NB4 (cell line): ENCODE results near the gene WDR86.

Experiments
- POLR2A ChIP-seq: IDR thresholded peaks from 2 replicates; pipeline ENCODE4 v1.6.1; 2011; ENCODE audit warnings: mild to moderate bottlenecking; ENCODE audit not compliant: insufficient read length; ENCODE audit errors: extremely low read depth
- TF ChIP-seq, protein P1 (sequence below): IDR thresholded peaks from one replicate; pipeline ENCODE4 v1.5.1; 2012; ENCODE audit warnings: low read depth, low read length

GRCh38 chr7:151433721-151434400, 24.0 kb upstream of the WDR86 start:
- TF ChIP-seq, protein P1, sequence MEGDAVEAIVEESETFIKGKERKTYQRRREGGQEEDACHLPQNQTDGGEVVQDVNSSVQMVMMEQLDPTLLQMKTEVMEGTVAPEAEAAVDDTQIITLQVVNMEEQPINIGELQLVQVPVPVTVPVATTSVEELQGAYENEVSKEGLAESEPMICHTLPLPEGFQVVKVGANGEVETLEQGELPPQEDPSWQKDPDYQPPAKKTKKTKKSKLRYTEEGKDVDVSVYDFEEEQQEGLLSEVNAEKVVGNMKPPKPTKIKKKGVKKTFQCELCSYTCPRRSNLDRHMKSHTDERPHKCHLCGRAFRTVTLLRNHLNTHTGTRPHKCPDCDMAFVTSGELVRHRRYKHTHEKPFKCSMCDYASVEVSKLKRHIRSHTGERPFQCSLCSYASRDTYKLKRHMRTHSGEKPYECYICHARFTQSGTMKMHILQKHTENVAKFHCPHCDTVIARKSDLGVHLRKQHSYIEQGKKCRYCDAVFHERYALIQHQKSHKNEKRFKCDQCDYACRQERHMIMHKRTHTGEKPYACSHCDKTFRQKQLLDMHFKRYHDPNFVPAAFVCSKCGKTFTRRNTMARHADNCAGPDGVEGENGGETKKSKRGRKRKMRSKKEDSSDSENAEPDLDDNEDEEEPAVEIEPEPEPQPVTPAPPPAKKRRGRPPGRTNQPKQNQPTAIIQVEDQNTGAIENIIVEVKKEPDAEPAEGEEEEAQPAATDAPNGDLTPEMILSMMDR, result no peak
- TF ChIP-seq POLR2A, result no peak
